BJ (cell line): ENCODE results near the gene HOXD8. TPM values are rescaled to one million over a fixed set of nuclear protein-coding genes. Genes with fewer than 3 reads are reported as not detected.

Experiments
- CTCF ChIA-PET: fragments of 350-600 bp; formaldehyde crosslinking; extraction: SDS; loops from one replicate; lab custom pipeline; 2021; ENCODE audit warnings: antibody characterized with exemption, inconsistent platforms; lab: Yijun Ruan, JAX
- POLR2A ChIA-PET: fragments of 300-600 bp; sonication (Branson Sonifier 250); formaldehyde crosslinking; extraction: SDS; loops from one replicate; lab custom pipeline; 2021; ENCODE audit warnings: antibody characterized with exemption; lab: Charles Lee
- DNase-seq: peaks from one replicate; pipeline ENCODE4 v3.0.0-alpha.2; 2011; ENCODE audit warnings: low read depth
- H3K27me3 ChIP-seq: 2 replicates; pipeline ENCODE4 v1.6.0; 2011; ENCODE audit warnings: low read length; ENCODE audit not compliant: control insufficient read depth, insufficient read depth
- H3K36me3 ChIP-seq: 2 replicates; pipeline ENCODE4 v1.5.1; 2011; ENCODE audit warnings: low read length; ENCODE audit not compliant: control insufficient read depth, insufficient read depth
- H3K4me3 ChIP-seq: 2 replicates; pipeline ENCODE4 v1.5.1; 2011; ENCODE audit warnings: low read depth, mild to moderate bottlenecking, control low read depth, low read length
- CTCF ChIP-seq: IDR thresholded peaks from 2 replicates; pipeline ENCODE4 v1.5.1; 2011; ENCODE audit warnings: low read depth, mild to moderate bottlenecking, control low read depth, inconsistent platforms, low read length, moderate library complexity; ENCODE audit not compliant: insufficient read depth
- polyA plus RNA-seq: library from polyadenylated mRNA; depleted of rRNA; stranded (reverse); fragments of >200 nt; gene quantifications from 2 replicates; pipeline ENCODE4 v1.2.3, GENCODE V29; 2011

The HOXD8 gene
- polyA plus RNA-seq, 1 experiment, result 0.86 TPM

GRCh38 chr2:176114120-176114929, 15.2 kb upstream of the HOXD8 start:
- H3K27me3 ChIP-seq, result 0 out of 2 replicates have a peak, but pooled peaks cover 1% of the 10 kb centered on the region
- DNase-seq, result no peak
- ChIA-PET POLR2A (no interaction called here), CTCF (interaction anchor here (0.6 to 1.0 kb wide), 4 partner anchors 12 to 525 kb away, joined by 3 to 4 read pairs (median 4); no protein-coding TSS in a partner anchor)
- H3K36me3 ChIP-seq, result peaks cover 2% of the 10 kb centered on the region
- no peak overlapping the region for H3K4me3 ChIP-seq
- TF ChIP-seq CTCF, result no peak

- no peak overlapping the region for H3K4me3 ChIP-seq
Observed at GRCh38 chr2:176114930-176115625, 14.4 kb upstream of the HOXD8 start.

GRCh38 chr2:176115883-176116813, 13.4 kb upstream of the HOXD8 start, which contains the start of gene HOXD10:
TSS of gene HOXD10 (plus strand) at chr2:176116778. CDS start at chr2:176116834, 56 bp downstream.
- DNase-seq, result no peak
- POLR2A ChIA-PET, result no interaction called here
- no peak within 1 kb of the TSS for H3K4me3 ChIP-seq
- peaks cover 2% of the 10 kb centered on the region for H3K36me3 ChIP-seq
- H3K27me3 ChIP-seq, result 0 out of 2 replicates have a peak, but pooled peaks cover 1% of the 10 kb centered on the region
- CTCF ChIA-PET, result interaction anchor here (3.0 kb wide), 1 partner anchor 10 kb away, joined by 11 read pairs; no protein-coding TSS in a partner anchor
- no peak for TF ChIP-seq CTCF

More at GRCh38 chr2:176114930-176115625, 14.4 kb upstream of the HOXD8 start:
- H3K27me3 ChIP-seq, result 0 out of 2 replicates have a peak, but pooled peaks cover 1% of the 10 kb centered on the region
- DNase-seq, result no peak
- peaks cover 2% of the 10 kb centered on the region for H3K36me3 ChIP-seq
- ChIA-PET CTCF (interaction anchor here (0.6 to 3.0 kb wide), 4 partner anchors 11 to 397 kb away, joined by 3 to 11 read pairs (median 4); no protein-coding TSS in a partner anchor), POLR2A (no interaction called here)
- no peak for TF ChIP-seq CTCF

- ChIA-PET CTCF (interaction anchor here (3.0 kb wide), 1 partner anchor 9 kb away, joined by 11 read pairs; no protein-coding TSS in a partner anchor), POLR2A (no interaction called here)
- no peak for TF ChIP-seq CTCF
- H3K27me3 ChIP-seq, result peaks cover 1% of the 10 kb centered on the region; the same call in 1 of the 2 replicates
- H3K36me3 ChIP-seq, result peaks cover 2% of the 10 kb centered on the region; the same call in 1 of the 2 replicates
- DNase-seq, result no peak
- no peak overlapping the region for H3K4me3 ChIP-seq
Observed at GRCh38 chr2:176117162-176117822, 12.2 kb upstream of the HOXD8 start.
